HUES6 (cell line): Measurements from ENCODE around the gene TMEM42.
A peak's percentile ranks its signal among the peaks of the same experiment; 100 is the strongest.

Source experiments
- H3K27ac ChIP-seq: 2 replicates; pipeline ENCODE4 v1.7.0; 2013; ENCODE audit warnings: low read depth, mild to moderate bottlenecking, low read length, inconsistent platforms
- H3K27me3 ChIP-seq: 2 replicates; pipeline ENCODE4 v1.6.1; 2013; ENCODE audit warnings: low read length; ENCODE audit not compliant: control insufficient read depth, insufficient read depth
- H3K36me3 ChIP-seq: 2 replicates; pipeline ENCODE4 v1.6.1; 2013; ENCODE audit warnings: low read length; ENCODE audit not compliant: control insufficient read depth, insufficient read depth
- H3K4me1 ChIP-seq: 2 replicates; pipeline ENCODE4 v1.6.1; 2013; ENCODE audit warnings: low read length; ENCODE audit not compliant: control insufficient read depth, insufficient read depth
- H3K4me3 ChIP-seq: 2 replicates; pipeline ENCODE4 v1.5.1; 2013; ENCODE audit warnings: low read depth, low read length
- H3K9ac ChIP-seq: one replicate; pipeline ENCODE4 v1.6.1; 2013; ENCODE audit warnings: mild to moderate bottlenecking, low read length
- H3K9me3 ChIP-seq: 2 replicates; pipeline ENCODE4 v1.6.1; 2013; ENCODE audit warnings: low read depth, low read length; ENCODE audit not compliant: control insufficient read depth, insufficient read depth

TMEM42 gene

GRCh38 chr3:44875596-44875995 is 13.9 kb downstream of the TMEM42 start:
- no peaks in the 10 kb centered on the region for H3K4me1 ChIP-seq
- no peak overlapping the region for H3K4me3 ChIP-seq
- H3K27me3 ChIP-seq = no peaks in the 10 kb centered on the region
- no peak overlapping the region for H3K9ac ChIP-seq
- H3K27ac ChIP-seq = no peak overlapping the region
- H3K9me3 ChIP-seq = no peaks in the 10 kb centered on the region
- H3K36me3 ChIP-seq = no peaks in the 10 kb centered on the region

- no peak overlapping the region for H3K4me3 ChIP-seq
- no peaks in the 10 kb centered on the region for H3K4me1 ChIP-seq
- H3K27ac ChIP-seq = no peak overlapping the region
- no peaks in the 10 kb centered on the region for H3K27me3 ChIP-seq
- no peaks in the 10 kb centered on the region for H3K9me3 ChIP-seq
- H3K9ac ChIP-seq = no peak overlapping the region
- no peaks in the 10 kb centered on the region for H3K36me3 ChIP-seq
Observed at GRCh38 chr3:44877333-44877732, 15.6 kb downstream of the TMEM42 start.

GRCh38 chr3:44880284-44880683 is 18.6 kb downstream of the TMEM42 start:
- Histone ChIP-seq H3K36me3 (no peaks in the 10 kb centered on the region), H3K4me3 (no peak overlapping the region)

GRCh38 chr3:44883213-44883955 is 21.7 kb downstream of the TMEM42 start:
- peaks cover 11% of the 10 kb centered on the region for H3K9me3 ChIP-seq
- no peak overlapping the region for H3K27ac ChIP-seq
- peaks cover 26% of the 10 kb centered on the region; the same call in 1 of the 2 replicates for H3K4me1 ChIP-seq
- H3K27me3 ChIP-seq = no peaks in the 10 kb centered on the region
- peak overlapping the region; percentile 35 for H3K9ac ChIP-seq
- H3K36me3 ChIP-seq = no peaks in the 10 kb centered on the region
- no peak overlapping the region for H3K4me3 ChIP-seq

More at GRCh38 chr3:44880284-44880683, 18.6 kb downstream of the TMEM42 start:
- Histone ChIP-seq H3K9ac (no peak overlapping the region), H3K27me3 (no peaks in the 10 kb centered on the region), H3K9me3 (peaks cover 11% of the 10 kb centered on the region), H3K27ac (no peak overlapping the region), H3K4me1 (peaks cover 17% of the 10 kb centered on the region; the same call in 1 of the 2 replicates)

GRCh38 chr3:44883999-44884431 is 22.3 kb downstream of the TMEM42 start:
- Histone ChIP-seq H3K36me3 (no peaks in the 10 kb centered on the region), H3K9me3 (peaks cover 11% of the 10 kb centered on the region), H3K9ac (peak overlapping the region; percentile 35), H3K4me1 (peaks cover 26% of the 10 kb centered on the region; the same call in 1 of the 2 replicates), H3K4me3 (no peak overlapping the region), H3K27me3 (no peaks in the 10 kb centered on the region), H3K27ac (no peak overlapping the region)

GRCh38 chr3:44885618-44886017 is 23.9 kb downstream of the TMEM42 start:
- no peak overlapping the region for H3K9ac ChIP-seq
- H3K36me3 ChIP-seq = no peaks in the 10 kb centered on the region
- H3K27me3 ChIP-seq = no peaks in the 10 kb centered on the region
- H3K4me1 ChIP-seq = peaks cover 26% of the 10 kb centered on the region; the same call in 1 of the 2 replicates
- no peak overlapping the region for H3K4me3 ChIP-seq
- no peak overlapping the region for H3K27ac ChIP-seq
- peaks cover 11% of the 10 kb centered on the region for H3K9me3 ChIP-seq

GRCh38 chr3:44886561-44886960 is 24.8 kb downstream of the TMEM42 start:
- Histone ChIP-seq H3K27ac (no peak overlapping the region), H3K36me3 (no peaks in the 10 kb centered on the region), H3K4me1 (peaks cover 26% of the 10 kb centered on the region; the same call in 1 of the 2 replicates), H3K9me3 (peaks cover 11% of the 10 kb centered on the region), H3K9ac (no peak overlapping the region), H3K4me3 (no peak overlapping the region), H3K27me3 (no peaks in the 10 kb centered on the region)

GRCh38 chr3:44887101-44887500 is 25.4 kb downstream of the TMEM42 start:
- peaks cover 11% of the 10 kb centered on the region for H3K9me3 ChIP-seq
- H3K9ac ChIP-seq = no peak overlapping the region
- no peak overlapping the region for H3K27ac ChIP-seq
- no peaks in the 10 kb centered on the region for H3K27me3 ChIP-seq
- H3K36me3 ChIP-seq = no peaks in the 10 kb centered on the region
- H3K4me3 ChIP-seq = no peak overlapping the region
- peaks cover 26% of the 10 kb centered on the region; the same call in 1 of the 2 replicates for H3K4me1 ChIP-seq

GRCh38 chr3:44890258-44890657 is 28.5 kb downstream of the TMEM42 start:
- no peaks in the 10 kb centered on the region for H3K9me3 ChIP-seq
- no peaks in the 10 kb centered on the region for H3K36me3 ChIP-seq
- H3K27me3 ChIP-seq = no peaks in the 10 kb centered on the region
- H3K4me1 ChIP-seq = peaks cover 14% of the 10 kb centered on the region; the same call in 1 of the 2 replicates
- H3K4me3 ChIP-seq = no peak overlapping the region
- no peak overlapping the region for H3K27ac ChIP-seq
- H3K9ac ChIP-seq = no peak overlapping the region

- H3K4me3 ChIP-seq = no peak overlapping the region
- peaks cover 9% of the 10 kb centered on the region; the same call in 1 of the 2 replicates for H3K4me1 ChIP-seq
- no peaks in the 10 kb centered on the region for H3K27me3 ChIP-seq
- H3K9me3 ChIP-seq = no peaks in the 10 kb centered on the region
- no peak overlapping the region for H3K9ac ChIP-seq
- H3K27ac ChIP-seq = no peak overlapping the region
- no peaks in the 10 kb centered on the region for H3K36me3 ChIP-seq
Observed at GRCh38 chr3:44890852-44891251, 29.1 kb downstream of the TMEM42 start.

GRCh38 chr3:44892689-44893088 is 31.0 kb downstream of the TMEM42 start:
- H3K9me3 ChIP-seq = no peaks in the 10 kb centered on the region
- no peak overlapping the region for H3K4me3 ChIP-seq
- H3K36me3 ChIP-seq = no peaks in the 10 kb centered on the region
- no peak overlapping the region for H3K27ac ChIP-seq
- no peaks in the 10 kb centered on the region for H3K27me3 ChIP-seq
- peaks cover 9% of the 10 kb centered on the region; the same call in 1 of the 2 replicates for H3K4me1 ChIP-seq
- no peak overlapping the region for H3K9ac ChIP-seq
